Activated CD4-positive, alpha-beta T cell treated with anti-CD3 and anti-CD28 coated beads for 4 hours (primary cell): Measurements from ENCODE around the gene CCDC85B.

Experiments used
- DNase-seq, 2 donors: peaks; one replicate each; pipeline ENCODE4 v3.0.0-alpha.2; 2020

Gene CCDC85B

GRCh38 chr11:65912845-65913244 is 22.4 kb downstream of the CCDC85B start:
- no peak for DNase-seq

DNA sequence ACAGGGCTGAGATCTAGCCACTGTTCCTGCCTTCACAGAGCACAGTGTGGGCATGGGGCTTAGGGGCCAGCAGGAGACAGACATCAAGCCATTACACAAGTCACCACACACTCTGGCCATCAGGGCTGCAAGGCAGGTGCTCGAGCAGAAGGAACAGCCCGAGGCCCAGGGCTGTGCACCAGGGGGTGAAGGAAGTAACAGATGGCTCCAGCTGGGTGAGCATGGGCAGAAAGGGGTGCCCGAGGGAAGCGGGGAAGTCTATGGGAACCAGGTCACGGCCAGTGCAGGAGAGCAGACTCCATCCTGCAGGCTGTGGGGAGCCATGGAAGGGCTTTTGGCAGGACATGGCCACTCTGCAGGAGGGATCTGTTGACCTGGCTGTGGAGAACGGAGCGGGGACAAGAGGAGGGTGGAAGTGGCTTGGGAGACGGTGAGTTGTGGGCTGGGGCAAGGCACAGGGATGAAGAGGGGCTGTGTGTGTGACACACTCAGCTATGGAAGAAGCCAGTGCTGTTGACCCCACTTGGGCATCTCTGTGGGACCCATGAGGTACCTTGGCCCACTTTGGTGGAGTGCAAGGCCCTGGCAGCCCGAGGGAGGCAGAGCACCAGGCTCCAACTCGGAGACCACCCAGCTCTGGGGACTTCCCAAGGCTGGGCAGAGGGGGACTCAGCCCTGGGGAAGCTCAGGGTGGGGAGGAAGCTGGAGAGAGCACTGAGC is 24.8 kb downstream of the CCDC85B start:
- no peak for DNase-seq

DNA sequence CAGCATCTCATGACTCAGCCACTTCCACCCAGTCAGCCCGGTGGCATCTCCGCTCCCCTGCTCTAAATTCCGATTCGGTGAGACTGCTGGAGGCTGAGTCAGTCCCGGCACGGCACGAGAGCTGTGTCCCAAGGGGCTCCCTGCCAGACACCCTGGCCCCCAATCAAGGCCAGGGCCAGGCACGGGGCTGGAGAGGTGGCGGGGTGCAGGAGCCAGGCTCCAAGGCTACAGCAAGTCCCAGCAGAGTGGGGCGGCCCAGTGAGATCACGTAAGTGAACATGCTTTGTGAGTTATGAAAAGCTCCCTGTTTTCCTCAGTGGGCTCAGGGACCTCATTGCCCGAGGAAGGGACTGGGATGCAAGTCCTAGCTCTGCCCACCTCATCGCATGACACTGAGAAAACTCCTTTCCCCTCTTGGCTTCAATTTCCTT is 25.4 kb downstream of the CCDC85B start:
- no peak for DNase-seq

GRCh38 chr11:65916391-65916790 is 25.9 kb downstream of the CCDC85B start:
- no peak for DNase-seq

GRCh38 chr11:65917077-65917433 is 26.6 kb downstream of the CCDC85B start:
- DNase-seq, result no peak

- no peak for DNase-seq
These were observed 27.1 kb downstream of the CCDC85B start for GRCh38 chr11:65917434-65918210.

GRCh38 chr11:65918211-65919140 is 28.0 kb downstream of the CCDC85B start, which contains the start of gene C11orf68:
Gene C11orf68 (minus strand): TSS chr11:65919062. CDS start chr11:65919031, 31 bp downstream.
- no peak for DNase-seq

GRCh38 chr11:65919141-65919572 is 28.7 kb downstream of the CCDC85B start, which contains the start of gene DRAP1:
Gene DRAP1 (plus strand): TSS chr11:65919426. CDS start chr11:65919502, 76 bp downstream.
- DNase-seq, result peak; percentile 99 to 100

DNA sequence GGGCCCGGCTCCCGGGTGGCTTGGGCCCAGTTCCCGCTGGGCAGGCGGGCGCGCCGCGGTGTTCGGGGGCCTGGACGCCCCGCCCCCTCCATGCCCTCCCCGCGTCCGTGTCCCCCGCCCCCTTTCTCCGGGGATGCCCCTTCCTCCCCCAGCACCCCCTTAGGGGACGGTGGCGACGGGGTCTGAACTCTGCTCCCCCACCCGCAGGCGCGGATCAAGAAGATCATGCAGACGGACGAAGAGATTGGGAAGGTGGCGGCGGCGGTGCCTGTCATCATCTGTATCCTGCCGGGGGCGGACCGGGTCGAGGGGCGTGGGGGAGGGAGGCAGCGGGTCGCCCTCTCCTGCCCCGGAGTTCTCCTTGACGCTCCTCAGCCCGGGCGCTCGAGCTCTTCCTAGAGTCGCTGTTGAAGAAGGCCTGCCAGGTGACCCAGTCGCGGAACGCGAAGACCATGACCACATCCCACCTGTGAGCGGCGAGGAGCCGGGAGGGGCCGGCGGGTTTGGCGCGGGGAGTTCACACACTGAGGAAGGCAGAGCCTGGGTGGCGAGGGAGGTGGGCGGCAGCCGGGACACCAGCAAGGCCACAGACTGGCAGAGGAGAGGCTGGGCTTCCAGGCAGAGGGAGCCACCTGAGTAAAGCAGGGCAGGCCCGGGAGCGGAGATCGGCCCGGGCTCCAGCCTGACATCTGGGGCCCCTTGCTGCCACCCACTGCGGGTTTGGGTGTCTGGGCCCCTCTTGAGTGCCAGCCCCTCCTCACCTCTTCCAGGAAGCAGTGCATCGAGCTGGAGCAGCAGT is 29.3 kb downstream of the CCDC85B start:
- peak; percentile 62 to 71 for DNase-seq

DNA sequence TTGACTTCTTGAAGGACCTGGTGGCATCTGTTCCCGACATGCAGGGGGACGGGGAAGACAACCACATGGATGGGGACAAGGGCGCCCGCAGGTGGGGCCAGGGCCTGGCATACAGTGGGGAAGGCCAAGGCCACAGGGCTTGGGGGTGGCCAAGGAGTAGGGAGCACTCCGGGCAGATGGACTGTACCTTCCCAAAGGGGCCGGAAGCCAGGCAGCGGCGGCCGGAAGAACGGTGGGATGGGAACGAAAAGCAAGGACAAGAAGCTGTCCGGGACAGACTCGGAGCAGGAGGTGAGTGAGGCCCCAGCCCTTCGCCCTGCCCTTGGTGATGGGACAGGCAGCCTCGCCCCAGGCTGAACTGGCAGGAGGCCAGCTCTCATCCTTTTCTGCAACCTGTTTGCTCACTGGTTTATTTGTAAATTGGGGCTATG is 29.9 kb downstream of the CCDC85B start:
- DNase-seq, result no peak

DNA sequence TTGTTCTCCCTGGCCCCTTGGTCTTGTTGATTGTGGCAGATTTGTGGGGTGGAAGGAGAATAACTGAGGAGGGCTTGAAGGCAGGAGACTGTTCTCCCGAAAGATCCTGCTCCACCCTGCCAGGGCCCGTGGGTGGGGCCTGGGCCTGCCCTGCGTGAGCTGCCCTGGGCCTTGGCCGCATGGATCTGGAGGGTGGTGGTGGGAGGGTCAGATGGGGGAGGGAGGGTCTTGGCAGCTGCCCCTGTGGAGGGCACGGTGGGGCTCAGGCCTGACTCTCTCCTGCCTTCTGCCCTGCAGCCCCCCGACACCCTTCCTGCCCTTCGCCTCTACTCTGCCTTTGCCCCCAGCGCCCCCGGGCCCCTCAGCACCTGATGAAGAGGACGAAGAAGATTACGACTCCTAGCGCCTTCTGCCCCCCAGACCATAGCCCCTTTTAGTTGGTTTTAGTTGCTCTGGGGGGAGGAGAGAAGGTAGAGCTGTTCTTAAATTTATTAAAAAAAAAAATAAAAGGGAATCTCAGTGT is 30.6 kb downstream of the CCDC85B start:
- DNase-seq, result no peak

DNA sequence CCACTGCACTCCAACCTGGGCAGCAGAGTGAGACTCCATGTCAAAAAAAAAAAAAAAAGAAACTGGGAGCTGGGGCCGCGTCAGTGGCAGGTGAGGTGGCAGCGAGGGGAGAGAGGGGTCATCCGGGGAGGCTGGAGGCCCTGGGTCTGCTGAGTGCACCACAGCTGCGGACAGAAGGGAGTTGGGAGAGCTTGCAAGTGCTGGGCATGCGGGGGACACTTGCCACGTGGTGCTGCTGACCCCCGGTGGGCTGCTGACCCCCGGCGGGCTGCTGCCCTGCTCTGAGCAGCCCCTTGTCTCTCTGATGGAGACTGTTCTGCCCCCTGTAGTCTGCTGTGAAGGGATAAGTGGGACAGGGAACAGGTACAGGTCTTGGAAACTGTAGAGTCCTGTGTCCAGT is 31.4 kb downstream of the CCDC85B start:
- no peak for DNase-seq

- DNase-seq, result no peak
These were observed 32.1 kb downstream of the CCDC85B start for GRCh38 chr11:65922565-65922964.

- no peak for DNase-seq
These were observed 34.9 kb downstream of the CCDC85B start for GRCh38 chr11:65925397-65925796.

GRCh38 chr11:65927904-65928397 is 37.5 kb downstream of the CCDC85B start:
- DNase-seq, result peak; percentile 74 to 75

GRCh38 chr11:65928667-65929066 is 38.2 kb downstream of the CCDC85B start:
- no peak for DNase-seq

DNA sequence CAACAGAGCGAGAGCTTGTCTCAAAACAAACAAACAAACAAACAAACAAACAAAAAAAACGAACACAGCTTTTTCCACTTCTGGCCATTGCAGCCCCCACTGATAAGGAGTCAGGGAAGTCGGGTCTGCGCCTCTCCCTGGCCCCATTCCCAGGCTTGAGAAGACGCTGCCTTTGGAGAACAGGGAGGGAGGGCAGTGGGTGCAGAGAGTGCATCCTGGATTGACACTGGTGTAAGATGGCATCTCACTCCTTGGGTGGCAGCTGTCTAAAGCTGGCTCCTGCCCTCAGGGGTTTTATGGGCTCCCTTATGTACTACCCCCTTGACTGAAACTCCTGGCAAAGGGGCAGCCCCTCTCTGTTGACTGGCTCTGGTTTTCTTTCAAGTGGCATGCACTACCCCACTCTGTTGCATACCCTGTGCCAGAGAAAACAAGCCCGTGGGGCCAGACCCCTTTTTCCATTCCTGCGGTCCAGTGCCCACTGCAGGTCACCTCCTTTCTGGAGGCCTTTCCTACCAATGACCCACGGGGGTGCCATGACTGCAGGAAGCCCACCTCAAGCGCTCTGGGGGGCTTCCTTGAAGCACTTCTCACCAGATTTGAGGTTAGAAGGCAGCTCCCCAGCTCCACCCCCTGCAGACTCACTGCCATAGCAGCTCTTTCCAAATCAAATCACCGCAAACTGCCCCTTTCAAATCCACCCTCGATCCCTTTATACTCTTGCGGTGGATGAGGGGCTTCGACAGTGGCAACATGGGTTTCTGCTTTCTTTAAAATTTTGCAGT is 41.5 kb downstream of the CCDC85B start:
- DNase-seq, result no peak

GRCh38 chr11:65932558-65932919 is 42.1 kb downstream of the CCDC85B start:
- no peak for DNase-seq

DNA sequence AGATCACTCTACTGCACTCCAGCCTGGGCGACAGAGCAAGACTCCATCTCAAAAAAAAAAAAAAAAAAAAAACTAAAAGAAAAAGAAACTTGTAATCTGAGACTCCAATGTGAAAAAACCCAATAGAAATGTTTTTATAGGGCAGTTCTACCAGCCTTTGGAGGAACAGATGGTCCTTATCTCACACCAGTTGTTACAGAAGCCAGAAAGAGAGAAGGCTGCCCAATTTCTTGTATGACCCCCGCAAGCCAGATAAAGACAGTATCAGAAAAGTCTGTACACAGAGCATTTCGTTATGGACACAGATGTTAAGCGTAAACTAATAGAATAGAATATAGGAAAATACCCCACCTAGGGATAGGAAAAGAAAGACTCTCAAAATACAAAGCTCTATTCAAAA is 43.5 kb downstream of the CCDC85B start:
- no peak for DNase-seq

DNA sequence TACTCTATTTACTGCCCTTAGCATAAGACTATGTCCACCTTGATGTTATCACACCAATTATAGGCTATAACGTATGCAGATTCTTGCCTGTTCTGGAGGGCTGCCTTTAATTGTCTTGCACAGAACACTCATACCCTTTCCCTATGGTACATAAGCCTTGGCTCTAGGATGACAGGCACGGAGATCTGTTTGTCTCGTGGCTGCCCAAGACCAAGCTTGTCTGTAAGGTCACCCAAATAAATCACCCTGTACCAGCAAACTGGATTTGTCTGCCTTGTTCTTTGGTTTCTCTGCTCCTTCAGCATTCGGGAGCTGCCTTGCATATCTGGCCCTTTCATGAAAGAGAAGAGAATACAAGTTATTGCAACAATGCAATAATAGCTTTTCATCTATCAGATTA is 47.3 kb downstream of the CCDC85B start:
- DNase-seq, result no peak
